GM12878 (cell line): ENCODE results near the gene AIF1. TPM values are rescaled to one million over a fixed set of nuclear protein-coding genes. Genes with fewer than 3 reads are reported as not detected.

Experiments
- ATAC-seq: fragments of 200-7000 bp; cut with Tn5 transposase; 3 replicates; pipeline ENCODE4 v1.9.1; 2020; ENCODE audit warnings: mild to moderate bottlenecking, moderate library complexity
- BruUV-seq: library from RNA; stranded (reverse); fragments of 400-500 nt; replicated peaks from 2 replicates; lab custom pipeline; 2021; lab: Mats Ljungman, UMichigan
- CTCF ChIA-PET: fragments of 300-600 bp; sonication (Branson Sonifier 250); formaldehyde crosslinking; extraction: SDS; loops from one replicate; lab custom pipeline; 2021; ENCODE audit warnings: inconsistent platforms; lab: Yijun Ruan, JAX
- POLR2A ChIA-PET: fragments of 350-600 bp; formaldehyde crosslinking; extraction: SDS; loops from one replicate; lab custom pipeline; 2021; ENCODE audit warnings: inconsistent platforms; lab: Charles Lee
- RAD21 ChIA-PET: fragments of 300-600 bp; sonication (Branson Sonifier 250); formaldehyde crosslinking; loops from one replicate; lab custom pipeline; 2023; ENCODE audit warnings: antibody characterized with exemption; ENCODE audit not compliant: unreplicated experiment; lab: Charles Lee
- SMC1A ChIA-PET: fragments of 300-600 bp; sonication (Branson Sonifier 250); formaldehyde crosslinking; loops from one replicate; lab custom pipeline; 2023; ENCODE audit not compliant: unreplicated experiment, uncharacterized antibody; lab: Charles Lee
- DNase-seq: peaks from one replicate; pipeline ENCODE4 v3.0.0-alpha.2; 2011; ENCODE audit warnings: low read depth, low spot score
- FAIRE-seq: peaks from 3 replicates; lab custom pipeline; 2011; peaks lifted over from hg19 to GRCh38; lab: Jason Lieb, UNC
- H2AFZ ChIP-seq: 2 replicates; pipeline ENCODE4 v1.6.0; 2011; ENCODE audit warnings: low read depth, low read length, control low read depth; ENCODE audit not compliant: control insufficient read depth
- H3K27ac ChIP-seq: 2 replicates; pipeline ENCODE4 v1.5.1; 2011; ENCODE audit warnings: control low read depth; ENCODE audit not compliant: control insufficient read depth, insufficient read depth
- H3K27me3 ChIP-seq, 2 experiments: replicated peaks in 1 of 2; 2 replicates each; pipeline versions ENCODE4 v1.6.0 to v1.6.1; 2011; ENCODE audit warnings: low read length in 1 of 2; ENCODE audit not compliant: control insufficient read depth in 2 of 2, insufficient read depth in 2 of 2
- H3K36me3 ChIP-seq, 2 experiments: 2 replicates each; pipeline ENCODE4 v1.5.1; 2011; ENCODE audit warnings: low read length in 1 of 2; ENCODE audit not compliant: control insufficient read depth in 2 of 2, insufficient read depth in 2 of 2
- H3K4me1 ChIP-seq: 2 replicates; pipeline ENCODE4 v1.6.1; 2011; ENCODE audit warnings: mild to moderate bottlenecking, low read length, moderate library complexity, mixed read lengths; ENCODE audit not compliant: control insufficient read depth, insufficient read depth
- H3K4me2 ChIP-seq: 2 replicates; pipeline ENCODE4 v1.6.0; 2011; ENCODE audit warnings: control low read depth; ENCODE audit not compliant: control insufficient read depth, insufficient read depth
- H3K4me3 ChIP-seq: fragments of 200-600 bp; sonication (generic); 2 replicates; pipeline ENCODE4 v1.5.1; 2016
- H3K79me2 ChIP-seq: 2 replicates; pipeline ENCODE4 v1.6.0; 2011; ENCODE audit warnings: low read length; ENCODE audit not compliant: control insufficient read depth, insufficient read depth
- H3K9ac ChIP-seq: 2 replicates; pipeline ENCODE4 v1.8.0; 2011; ENCODE audit warnings: low read length, control low read depth, mixed read lengths; ENCODE audit not compliant: control insufficient read depth, insufficient read depth
- H3K9me3 ChIP-seq: replicated peaks from 3 replicates; pipeline ENCODE4 v1.5.1; 2011; ENCODE audit warnings: mild to moderate bottlenecking, low read length; ENCODE audit not compliant: control insufficient read depth, insufficient read depth
- H4K20me1 ChIP-seq: 2 replicates; pipeline ENCODE4 v1.6.0; 2011; ENCODE audit not compliant: control insufficient read depth, insufficient read depth
- EED ChIP-seq: sonication (generic); IDR thresholded peaks from 2 replicates; pipeline ENCODE4 v1.6.1; 2016; ENCODE audit warnings: antibody characterized with exemption, low read depth
- STAT1 ChIP-seq: fragments of 450-650 bp; conservative IDR thresholded peaks from 2 replicates; pipeline ENCODE4 v1.6.1; 2014; ENCODE audit warnings: antibody characterized with exemption, mild to moderate bottlenecking
- TAF1 ChIP-seq: IDR thresholded peaks from 2 replicates; pipeline ENCODE4 v1.6.1; 2011; ENCODE audit warnings: mild to moderate bottlenecking, low read depth, low read length, borderline replicate concordance
- WGBS: methylation state at CpG from one replicate; pipeline ENCODE4 v1.1.6; 2016; ENCODE audit warnings: low lambda C conversion rate; ENCODE audit not compliant: insufficient replicate concordance, insufficient coverage; ENCODE audit errors: missing lambda C conversion rate; 5-methylcytosine and 5-hydroxymethylcytosine counted together
- in situ Hi-C: fragments of 300-500 bp; cut with MboI; formaldehyde crosslinking; loops from 9 replicates; pipeline ENCODE4 v1.14.3; 2018; ENCODE audit warnings: mixed read lengths
- intact Hi-C: fragments of 100-400 bp; cut with micrococcal nuclease; formaldehyde crosslinking; loops from one replicate; pipeline ENCODE4 v1.14.2; 2022; ENCODE audit not compliant: unreplicated experiment
- polyA plus RNA-seq, 11 experiments: library from polyadenylated mRNA; depleted of rRNA in 4 of 11; unstranded in 6 of 11; stranded (reverse) in 5 of 11; fragments of >200 nt; fragmentation: Nextera tagmentation in 4 of 11; fragmentation: Illumina TruSeq in 1 of 11; extraction: Ambion mirVana in 4 of 11; extraction: Trizol in 1 of 11; gene quantifications; 1 replicate in 1 of 11; 2 replicates in 10 of 11; pipeline versions ENCODE4 v1.2.1 to v1.2.3, GENCODE V29; 2011 to 2016; ENCODE audit warnings: inconsistent platforms in 2 of 11, missing spikeins in 2 of 11, low read depth in 1 of 11
- total RNA-seq, 4 experiments: library from RNA; depleted of rRNA in 3 of 4; stranded (reverse); fragments of >200 nt in 3 of 4; fragmentation: Illumina TruSeq in 1 of 4; extraction: Trizol in 1 of 4; gene quantifications; 2 replicates each; pipeline versions ENCODE4 v1.2.1 to v1.2.3, GENCODE V29; 2013 to 2021
- TF ChIP-seq, protein P1 (sequence below): fragments of 450-650 bp; IDR thresholded peaks from 2 replicates; pipeline ENCODE4 v1.6.1; 2018; ENCODE audit warnings: borderline replicate concordance, mild to moderate bottlenecking; ENCODE audit not compliant: partially characterized antibody
- TF ChIP-seq, protein P2 (sequence below): IDR thresholded peaks from 2 replicates; pipeline ENCODE4 v1.6.1; 2011; ENCODE audit warnings: borderline replicate concordance, low read depth, mild to moderate bottlenecking, moderate library complexity, mixed read lengths, low read length; ENCODE audit not compliant: insufficient read depth; ENCODE audit errors: extremely low read length

AIF1 gene
- total and polyA plus RNA-seq, 10 of the 15 experiments (the other 5 are each of a cell fraction or from before 2014, with no cell fraction given): 1.9 to 256 (median 134) TPM

DNA sequence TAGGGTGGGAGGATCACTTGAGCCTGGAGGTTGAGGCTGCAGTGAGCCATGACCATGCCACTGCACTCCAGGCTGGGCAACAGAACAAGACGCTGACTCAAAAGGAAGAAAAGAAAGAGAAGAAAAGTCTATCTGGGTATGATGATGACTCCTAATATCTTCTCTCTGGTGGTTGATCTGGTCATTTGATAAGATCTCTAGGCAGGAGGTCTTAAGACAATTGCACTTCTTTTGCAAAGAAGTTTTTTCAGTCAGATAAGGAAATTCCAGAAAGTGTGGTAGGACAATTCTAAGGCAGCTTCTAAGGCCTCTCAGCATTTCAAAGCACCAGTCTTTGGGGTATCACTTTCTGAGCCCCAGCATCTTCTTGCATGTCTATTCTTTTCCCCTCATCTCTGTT lies 7.7 kb upstream of the AIF1 start (continued):
- TF ChIP-seq, protein P1, sequence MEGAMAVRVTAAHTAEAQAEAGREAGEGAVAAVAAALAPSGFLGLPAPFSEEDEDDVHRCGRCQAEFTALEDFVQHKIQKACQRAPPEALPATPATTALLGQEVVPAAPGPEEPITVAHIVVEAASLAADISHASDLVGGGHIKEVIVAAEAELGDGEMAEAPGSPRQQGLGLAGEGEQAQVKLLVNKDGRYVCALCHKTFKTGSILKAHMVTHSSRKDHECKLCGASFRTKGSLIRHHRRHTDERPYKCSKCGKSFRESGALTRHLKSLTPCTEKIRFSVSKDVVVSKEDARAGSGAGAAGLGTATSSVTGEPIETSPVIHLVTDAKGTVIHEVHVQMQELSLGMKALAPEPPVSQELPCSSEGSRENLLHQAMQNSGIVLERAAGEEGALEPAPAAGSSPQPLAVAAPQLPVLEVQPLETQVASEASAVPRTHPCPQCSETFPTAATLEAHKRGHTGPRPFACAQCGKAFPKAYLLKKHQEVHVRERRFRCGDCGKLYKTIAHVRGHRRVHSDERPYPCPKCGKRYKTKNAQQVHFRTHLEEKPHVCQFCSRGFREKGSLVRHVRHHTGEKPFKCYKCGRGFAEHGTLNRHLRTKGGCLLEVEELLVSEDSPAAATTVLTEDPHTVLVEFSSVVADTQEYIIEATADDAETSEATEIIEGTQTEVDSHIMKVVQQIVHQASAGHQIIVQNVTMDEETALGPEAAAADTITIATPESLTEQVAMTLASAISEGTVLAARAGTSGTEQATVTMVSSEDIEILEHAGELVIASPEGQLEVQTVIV: no peak
- TF ChIP-seq STAT1: no peak
- TF ChIP-seq, protein P2, sequence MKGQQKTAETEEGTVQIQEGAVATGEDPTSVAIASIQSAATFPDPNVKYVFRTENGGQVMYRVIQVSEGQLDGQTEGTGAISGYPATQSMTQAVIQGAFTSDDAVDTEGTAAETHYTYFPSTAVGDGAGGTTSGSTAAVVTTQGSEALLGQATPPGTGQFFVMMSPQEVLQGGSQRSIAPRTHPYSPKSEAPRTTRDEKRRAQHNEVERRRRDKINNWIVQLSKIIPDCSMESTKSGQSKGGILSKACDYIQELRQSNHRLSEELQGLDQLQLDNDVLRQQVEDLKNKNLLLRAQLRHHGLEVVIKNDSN: no peak
- TF ChIP-seq, all 136 proteins: peak for 0

DNA sequence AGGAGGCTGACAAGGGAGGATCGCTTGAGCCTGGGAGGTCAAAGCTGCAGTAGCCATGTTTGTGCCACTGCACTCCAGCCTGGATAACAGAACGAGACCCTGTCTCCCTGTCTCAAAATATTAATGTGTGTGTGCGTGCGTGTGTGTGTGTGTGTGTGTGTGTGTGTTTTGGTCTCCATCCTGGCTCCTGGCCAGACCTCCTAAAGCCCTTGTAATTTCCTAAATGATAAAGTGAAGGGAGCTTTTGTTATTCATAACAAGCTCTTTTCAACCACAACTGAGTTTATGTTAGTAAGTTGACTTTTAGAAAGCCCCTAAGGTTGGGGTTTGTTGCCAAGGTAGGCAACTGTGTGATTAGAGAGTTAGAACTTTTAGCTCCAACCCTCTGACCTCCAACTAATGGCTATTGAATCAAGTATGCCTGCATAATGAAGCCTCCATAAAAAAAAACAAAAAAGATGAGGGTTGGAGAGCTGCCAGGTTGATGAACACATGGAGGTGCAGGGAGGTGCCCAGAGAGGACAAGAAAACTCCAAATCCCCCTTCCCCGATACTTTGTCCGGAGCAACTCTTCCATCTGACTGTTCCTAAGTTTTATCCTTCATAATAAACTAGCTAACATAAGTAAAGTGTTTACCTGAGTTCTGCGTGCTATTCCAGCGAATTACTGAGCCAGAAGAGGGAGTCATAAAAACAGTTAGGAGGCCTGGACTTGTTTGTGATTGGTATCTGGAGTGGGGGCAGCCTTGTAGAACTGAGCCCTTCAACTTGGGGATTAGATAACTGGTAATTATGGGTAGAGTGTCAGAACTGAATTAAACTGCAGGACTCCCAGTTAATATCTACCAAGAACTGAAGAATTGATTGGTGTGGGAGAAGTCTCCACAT lies 5.3 kb upstream of the AIF1 start:
- Histone ChIP-seq H3K79me2 (no peaks in the 10 kb centered on the region), H3K27me3 (no peaks in the 10 kb centered on the region), H3K27ac (no peak overlapping the region), H2AFZ (no peak overlapping the region), H3K4me1 (peaks cover 8% of the 10 kb centered on the region), H3K9ac (no peak overlapping the region), H3K36me3 (no peaks in the 10 kb centered on the region), H3K4me2 (no peak overlapping the region), H4K20me1 (no peaks in the 10 kb centered on the region), H3K9me3 (no peaks in the 10 kb centered on the region), H3K4me3 (no peak overlapping the region)
- intact Hi-C loops (no loop called here), in situ Hi-C loops (no loop called here)
- CTCF ChIA-PET: interaction anchor here (0.6 to 10.5 kb wide), 6 partner anchors 11 to 300 kb away, joined by 3 to 95 read pairs (median 4); no protein-coding TSS in a partner anchor
- FAIRE-seq (no peak), DNase-seq (no peak), ATAC-seq (no peak)
- no TSS peak for BruUV-seq
- POLR2A ChIA-PET: interaction anchor here (0.6 to 1.4 kb wide), 5 partner anchors 12 to 65 kb away, joined by 3 to 5 read pairs (median 4); partner anchors contain the start of gene BAG6
- SMC1A ChIA-PET: interaction anchor here (0.6 to 9.6 kb wide), 6 partner anchors 10 to 59 kb away, joined by 3 to 78 read pairs (median 5); partner anchors contain the start of gene C6orf47
- RAD21 ChIA-PET: interaction anchor here (1.3 kb wide), 2 partner anchors 11 to 58 kb away, joined by 3 to 4 read pairs; no protein-coding TSS in a partner anchor
- 57% methylated on average over 8 of the region's 8 CpGs for WGBS
- TF ChIP-seq EED (no peak), TAF1 (no peak)
